GM21619 (cell line): ENCODE data around the gene COPE.

Experiments used
- ATAC-seq: cut with Tn5 transposase; IDR thresholded peaks from one replicate; pipeline ENCODE4 v1.9.1; 2021; ENCODE audit not compliant: unreplicated experiment

The COPE gene

GRCh38 chr19:18895038-18895823, 24.0 kb downstream of the COPE start:
- no peak for ATAC-seq

GRCh38 chr19:18894254-18895037, 24.7 kb downstream of the COPE start:
- no peak for ATAC-seq

GRCh38 chr19:18893587-18894253, 25.5 kb downstream of the COPE start:
- no peak for ATAC-seq

- ATAC-seq = no peak
Measured at GRCh38 chr19:18889949-18890745, 29.0 kb downstream of the COPE start.

- no peak for ATAC-seq
Measured at GRCh38 chr19:18886972-18887371, 32.2 kb downstream of the COPE start.

- no peak for ATAC-seq
Measured at GRCh38 chr19:18883526-18884304, 35.5 kb downstream of the COPE start.

- ATAC-seq = no peak
Measured at GRCh38 chr19:18881491-18881890, 37.7 kb downstream of the COPE start.

GRCh38 chr19:18879579-18880373, 39.4 kb downstream of the COPE start:
- ATAC-seq = no peak

GRCh38 chr19:18878858-18879578, 40.2 kb downstream of the COPE start:
- ATAC-seq = no peak

GRCh38 chr19:18878058-18878797, 41.0 kb downstream of the COPE start:
- ATAC-seq = no peak

- no peak for ATAC-seq
Measured at GRCh38 chr19:18876865-18877264, 42.3 kb downstream of the COPE start.

- ATAC-seq = no peak
Measured at GRCh38 chr19:18875726-18876125, 43.5 kb downstream of the COPE start.

- no peak for ATAC-seq
Measured at GRCh38 chr19:18871543-18871942, 47.6 kb downstream of the COPE start.

- no peak for ATAC-seq
Measured at GRCh38 chr19:18870531-18871172, 48.5 kb downstream of the COPE start.

GRCh38 chr19:18869781-18870530, 49.2 kb downstream of the COPE start:
- ATAC-seq = no peak

GRCh38 chr19:18869023-18869618, 50.1 kb downstream of the COPE start:
- no peak for ATAC-seq
